Smooth muscle cell (in vitro differentiated cells): ENCODE measurements around the gene ELAVL3. TPM values are rescaled to one million over a fixed set of nuclear protein-coding genes. Genes with fewer than 3 reads are reported as not detected.
A peak's percentile ranks its signal among the peaks of the same experiment; 100 is the strongest.

Experiments used
- DNase-seq: peaks from one replicate; lab custom pipeline; 2025; ENCODE audit not compliant: unreplicated experiment; lab: John Stamatoyannopoulos, UW
- H2AFZ ChIP-seq: fragments of 200-600 bp; sonication (generic); 2 replicates; pipeline ENCODE4 v1.6.0; 2016; ENCODE audit warnings: antibody characterized with exemption, low read depth, mild to moderate bottlenecking
- H3F3A ChIP-seq: fragments of 200-600 bp; sonication (generic); 2 replicates; pipeline ENCODE4 v1.6.0; 2017; ENCODE audit warnings: antibody characterized with exemption, low read depth
- H3K27ac ChIP-seq: fragments of 200-600 bp; sonication (generic); 2 replicates; pipeline ENCODE4 v1.5.1; 2016; ENCODE audit warnings: low read depth, mild to moderate bottlenecking
- H3K27me3 ChIP-seq: fragments of 200-600 bp; sonication (generic); 2 replicates; pipeline ENCODE4 v1.6.1; 2016; ENCODE audit warnings: low read depth, mild to moderate bottlenecking
- H3K36me3 ChIP-seq: fragments of 200-600 bp; sonication (generic); 2 replicates; pipeline ENCODE4 v1.5.1; 2016; ENCODE audit warnings: low read depth
- H3K4me1 ChIP-seq: fragments of 200-600 bp; sonication (generic); 2 replicates; pipeline ENCODE4 v1.5.1; 2016; ENCODE audit warnings: low read depth
- H3K4me2 ChIP-seq: fragments of 200-600 bp; sonication (generic); 2 replicates; pipeline ENCODE4 v1.6.0; 2016; ENCODE audit warnings: mild to moderate bottlenecking
- H3K4me3 ChIP-seq: fragments of 200-600 bp; sonication (generic); 2 replicates; pipeline ENCODE4 v1.5.1; 2016; ENCODE audit warnings: mild to moderate bottlenecking
- H3K79me2 ChIP-seq: fragments of 200-600 bp; sonication (generic); 2 replicates; pipeline ENCODE4 v1.6.0; 2016; ENCODE audit warnings: low read depth, mild to moderate bottlenecking
- H3K9ac ChIP-seq: fragments of 200-600 bp; sonication (generic); 2 replicates; pipeline ENCODE4 v1.6.0; 2016; ENCODE audit warnings: low read depth
- H3K9me3 ChIP-seq: fragments of 200-600 bp; sonication (generic); replicated peaks from 2 replicates; pipeline ENCODE4 v1.5.1; 2016; ENCODE audit warnings: low read depth
- H4K20me1 ChIP-seq: fragments of 200-600 bp; sonication (generic); 2 replicates; pipeline ENCODE4 v1.6.0; 2016; ENCODE audit warnings: low read depth
- CTCF ChIP-seq: fragments of 200-600 bp; sonication (generic); IDR thresholded peaks from 2 replicates; pipeline ENCODE4 v1.5.1; 2017; ENCODE audit warnings: borderline replicate concordance, mild to moderate bottlenecking, antibody characterized with exemption; ENCODE audit not compliant: insufficient read depth, poor library complexity, severe bottlenecking
- WGBS: methylation state at CpG from one replicate; pipeline ENCODE4 v1.1.7; 2016; ENCODE audit warnings: low lambda C conversion rate; 5-methylcytosine and 5-hydroxymethylcytosine counted together
- polyA plus RNA-seq: library from polyadenylated mRNA; unstranded; fragments of >200 nt; fragmentation: Nextera tagmentation; extraction: Ambion mirVana; gene quantifications from 2 replicates; pipeline ENCODE4 v1.2.1, GENCODE V29; 2016
- total RNA-seq: library from RNA; depleted of rRNA; stranded (reverse); fragments of >200 nt; gene quantifications from 2 replicates; pipeline ENCODE4 v1.2.3, GENCODE V29; 2014

ELAVL3 gene
- total RNA-seq (not detected in 2 replicates), polyA plus RNA-seq (not detected in 2 replicates)

- WGBS = 30% methylated on average over 39 of the region's 77 CpGs
- H3K9me3 ChIP-seq = no peaks in the 10 kb centered on the region
- H4K20me1 ChIP-seq = no peaks in the 10 kb centered on the region
- no peaks in the 10 kb centered on the region for H3K36me3 ChIP-seq
- no peak within 1 kb of the TSS for H3K9ac ChIP-seq
- no peaks in the 10 kb centered on the region for H3F3A ChIP-seq
- H3K4me2 ChIP-seq = peak within 1 kb of the TSS; percentile 84
- TF ChIP-seq CTCF = no peak
- H3K27ac ChIP-seq = no peak within 1 kb of the TSS
- peak within 1 kb of the TSS; percentile 24 for H3K4me3 ChIP-seq
- no peak for DNase-seq
- H3K4me1 ChIP-seq = no peaks in the 10 kb centered on the region
- H3K79me2 ChIP-seq = no peaks in the 10 kb centered on the region
- peaks cover 52% of the 10 kb centered on the region for H3K27me3 ChIP-seq
- no peak within 1 kb of the TSS for H2AFZ ChIP-seq
Observed at GRCh38 chr19:11480715-11481533, at the start of gene ELAVL3. ELAVL3 (minus strand) TSS chr19:11481046; CDS start chr19:11480608, 438 bp downstream.

DNA sequence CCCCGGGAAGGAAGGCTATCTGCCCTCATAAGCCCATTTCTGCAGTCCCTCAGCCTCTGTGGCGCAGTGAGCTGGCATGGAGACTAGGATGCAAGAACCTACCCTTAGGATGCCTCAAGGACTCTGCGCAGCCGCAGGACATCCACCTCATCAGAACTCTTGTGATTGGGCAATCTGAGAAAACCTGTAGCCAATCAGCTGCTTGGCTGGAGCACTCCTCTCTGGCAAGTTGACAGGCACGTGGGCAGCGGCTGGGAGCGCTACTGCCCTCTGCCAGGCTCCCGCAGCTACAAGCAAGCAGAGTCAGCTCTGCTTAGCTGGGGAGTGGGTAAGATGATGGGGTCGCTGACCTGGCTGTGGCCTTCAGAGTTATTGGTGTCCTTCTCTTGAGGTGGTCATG, 49.6 kb upstream of the ELAVL3 start:
- Histone ChIP-seq H3K9ac (no peak overlapping the region), H3K79me2 (peaks cover 11% of the 10 kb centered on the region), H3K27me3 (no peaks in the 10 kb centered on the region), H3K4me3 (no peak overlapping the region), H3K36me3 (no peaks in the 10 kb centered on the region), H3K9me3 (no peaks in the 10 kb centered on the region), H4K20me1 (peaks cover 7% of the 10 kb centered on the region), H3K4me2 (no peak overlapping the region), H2AFZ (no peak overlapping the region), H3K27ac (no peak overlapping the region), H3F3A (peaks cover 14% of the 10 kb centered on the region), H3K4me1 (peaks cover 10% of the 10 kb centered on the region)
- 35% methylated on average over 9 of the region's 9 CpGs for WGBS
- DNase-seq = no peak
- TF ChIP-seq CTCF = no peak

DNA sequence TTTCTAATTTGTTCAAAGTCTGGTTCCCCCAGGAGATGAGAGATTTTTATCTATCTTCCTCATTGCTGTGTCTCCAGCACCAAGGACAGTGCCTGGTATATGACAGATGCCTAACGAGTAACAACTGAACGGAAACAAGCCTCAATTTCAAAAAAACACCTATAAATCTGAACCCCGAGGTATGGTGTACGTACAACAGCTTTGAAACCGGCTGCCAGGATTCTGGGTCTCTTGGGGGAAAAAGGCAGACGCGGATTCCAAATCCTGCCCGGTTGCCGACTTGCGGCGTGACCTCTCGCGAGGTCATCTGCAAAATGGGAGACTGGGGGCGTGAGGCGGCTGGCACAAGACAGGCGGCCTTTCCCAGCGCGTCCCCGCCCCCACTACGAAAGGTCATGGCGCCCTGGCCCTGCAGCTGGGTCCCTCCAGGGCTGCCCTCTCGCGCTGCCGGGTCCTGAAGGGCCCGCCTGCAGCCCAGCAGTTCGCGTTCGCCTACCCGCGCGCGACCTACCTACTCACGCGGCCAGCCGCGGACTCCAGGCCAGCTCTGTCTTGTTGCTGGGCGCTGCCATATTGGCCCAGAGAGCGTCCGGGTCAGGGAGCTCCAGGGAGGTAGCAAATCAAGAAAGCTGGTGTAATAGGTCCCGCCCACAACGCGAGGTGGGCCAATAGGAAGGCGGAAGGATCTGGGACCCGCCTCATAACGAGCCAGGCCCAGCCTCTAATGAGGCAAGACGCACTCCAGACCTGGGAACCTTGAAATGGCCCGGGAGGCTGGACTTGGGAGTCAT, 47.9 kb upstream of the ELAVL3 start, which contains the start of gene ECSIT:
TSS of gene ECSIT (minus strand) at position 584 of the 791 bp plus-strand sequence. CDS start 9,964 bp downstream, outside the sequence.
- peak; percentile 93 for DNase-seq
- WGBS = under 1% methylated on average over 47 of the region's 47 CpGs
- Histone ChIP-seq H4K20me1 (peaks cover 7% of the 10 kb centered on the region), H3K27ac (peak within 1 kb of the TSS; percentile 95), H3K9me3 (no peaks in the 10 kb centered on the region), H3K79me2 (peaks cover 11% of the 10 kb centered on the region), H3K4me2 (peak within 1 kb of the TSS; percentile 85), H3F3A (peaks cover 4% of the 10 kb centered on the region), H3K27me3 (no peaks in the 10 kb centered on the region), H2AFZ (peak within 1 kb of the TSS; percentile 34), H3K36me3 (no peaks in the 10 kb centered on the region), H3K4me1 (peaks cover 10% of the 10 kb centered on the region), H3K4me3 (peak within 1 kb of the TSS; percentile 76), H3K9ac (peak within 1 kb of the TSS; percentile 90)
- TF ChIP-seq CTCF = no peak
